ENCODE data around the gene SERPINI2.

- TF ChIP-seq, protein P1, sequence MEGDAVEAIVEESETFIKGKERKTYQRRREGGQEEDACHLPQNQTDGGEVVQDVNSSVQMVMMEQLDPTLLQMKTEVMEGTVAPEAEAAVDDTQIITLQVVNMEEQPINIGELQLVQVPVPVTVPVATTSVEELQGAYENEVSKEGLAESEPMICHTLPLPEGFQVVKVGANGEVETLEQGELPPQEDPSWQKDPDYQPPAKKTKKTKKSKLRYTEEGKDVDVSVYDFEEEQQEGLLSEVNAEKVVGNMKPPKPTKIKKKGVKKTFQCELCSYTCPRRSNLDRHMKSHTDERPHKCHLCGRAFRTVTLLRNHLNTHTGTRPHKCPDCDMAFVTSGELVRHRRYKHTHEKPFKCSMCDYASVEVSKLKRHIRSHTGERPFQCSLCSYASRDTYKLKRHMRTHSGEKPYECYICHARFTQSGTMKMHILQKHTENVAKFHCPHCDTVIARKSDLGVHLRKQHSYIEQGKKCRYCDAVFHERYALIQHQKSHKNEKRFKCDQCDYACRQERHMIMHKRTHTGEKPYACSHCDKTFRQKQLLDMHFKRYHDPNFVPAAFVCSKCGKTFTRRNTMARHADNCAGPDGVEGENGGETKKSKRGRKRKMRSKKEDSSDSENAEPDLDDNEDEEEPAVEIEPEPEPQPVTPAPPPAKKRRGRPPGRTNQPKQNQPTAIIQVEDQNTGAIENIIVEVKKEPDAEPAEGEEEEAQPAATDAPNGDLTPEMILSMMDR (IDR thresholded peaks at IDR 0.05 in 4 of 5, conservative IDR thresholded peaks at IDR 0.05 in 1 of 5), result no peak
- no peak for TF ChIP-seq POLR2A (IDR thresholded peaks at IDR 0.05)
Measured at GRCh38 chr3:167521006-167521355, 47.1 kb upstream of the SERPINI2 start.
